Stomach (tissue), 4 donors: Measurements from ENCODE around the gene ALDH1L2.

Experiments
- CTCF ChIP-seq, 7 experiments: fragments of 450-650 bp in 4 of 7; fragments of 200-600 bp in 3 of 7; sonication (generic) in 3 of 7; IDR thresholded peaks; one replicate each; pipeline ENCODE4 v1.5.1; 2016 to 2019; ENCODE audit warnings: antibody characterized with exemption in 7 of 7, control low read depth in 2 of 7, mild to moderate bottlenecking in 1 of 7
- EP300 ChIP-seq: sonication (generic); formaldehyde crosslinking; IDR thresholded peaks from one replicate; pipeline ENCODE4 v1.6.1; 2017; ENCODE audit warnings: antibody characterized with exemption
- POLR2A ChIP-seq, 4 donors: fragments of 450-650 bp; IDR thresholded peaks; one replicate each; pipeline ENCODE4 v1.6.1; 2016; ENCODE audit warnings: antibody characterized with exemption in 4 of 4, control low read depth in 2 of 4, mild to moderate bottlenecking in 1 of 4, moderate library complexity in 1 of 4
- POLR2AphosphoS5 ChIP-seq, 3 donors: sonication (generic); formaldehyde crosslinking; IDR thresholded peaks; one replicate each; pipeline ENCODE4 v1.6.1; 2016; ENCODE audit warnings: antibody characterized with exemption in 3 of 3

GRCh38 chr12:105084251-105085250, at the start of gene ALDH1L2:
- TF ChIP-seq CTCF (IDR thresholded peaks at IDR 0.05): no peak
- peak in 1 of 3 donors; percentile 50 for TF ChIP-seq POLR2AphosphoS5 (IDR thresholded peaks at IDR 0.05)
- no peak for TF ChIP-seq POLR2A (IDR thresholded peaks at IDR 0.05)
- TF ChIP-seq EP300: no peak
